Suppressor macrophage (primary cell): ENCODE results near the gene ASPSCR1.
A peak's percentile ranks its signal among the peaks of the same experiment; 100 is the strongest.

Source experiments
- DNase-seq, 4 experiments: peaks; one replicate each; pipeline ENCODE4 v3.0.0-alpha.2; 2020 to 2022

Gene ASPSCR1

GRCh38 chr17:82056729-82057621, 79.5 kb downstream of the ASPSCR1 start:
- DNase-seq = no peak

- no peak for DNase-seq
Observed at GRCh38 chr17:82058230-82058854, 80.9 kb downstream of the ASPSCR1 start.

GRCh38 chr17:82058855-82059249, 81.4 kb downstream of the ASPSCR1 start:
- DNase-seq = no peak

- no peak for DNase-seq
Observed at GRCh38 chr17:82059272-82060000, 82.0 kb downstream of the ASPSCR1 start.

- DNase-seq = no peak
Observed at GRCh38 chr17:82060001-82060380, 82.6 kb downstream of the ASPSCR1 start.

- DNase-seq = no peak
Observed at GRCh38 chr17:82060614-82061013, 83.2 kb downstream of the ASPSCR1 start.

- DNase-seq = no peak
Observed at GRCh38 chr17:82061047-82061925, 83.9 kb downstream of the ASPSCR1 start.

GRCh38 chr17:82062076-82062983, 84.9 kb downstream of the ASPSCR1 start:
- peak in 1 of 4 experiments; percentile 31 for DNase-seq

- DNase-seq = no peak
Observed at GRCh38 chr17:82062984-82063368, 85.5 kb downstream of the ASPSCR1 start.

GRCh38 chr17:82063424-82064415, 86.3 kb downstream of the ASPSCR1 start:
- no peak for DNase-seq

- DNase-seq = no peak
Observed at GRCh38 chr17:82064433-82065192, 87.2 kb downstream of the ASPSCR1 start.

- DNase-seq = peak; percentile 35 to 72 (median 56)
Observed at GRCh38 chr17:82065193-82065637, 87.8 kb downstream of the ASPSCR1 start.

- DNase-seq = peak; percentile 77 to 93 (median 88)
Observed at GRCh38 chr17:82065638-82066303, 88.3 kb downstream of the ASPSCR1 start, which contains the start of gene DUS1L. TSS of gene DUS1L (minus strand) at chr17:82065804. CDS start at chr17:82065059, 745 bp downstream.
